HFF-Myc (cell line): Measurements from ENCODE around the gene MISP.
A peak's percentile ranks its signal among the peaks of the same experiment; 100 is the strongest.

Source experiments
- DNase-seq: peaks from one replicate; pipeline ENCODE4 v3.0.0-alpha.2; 2011; ENCODE audit warnings: low read depth; ENCODE audit errors: extremely low read depth
- H3K4me3 ChIP-seq: replicated peaks from 2 replicates; pipeline ENCODE4 v1.5.1; 2011; ENCODE audit warnings: low read depth, mild to moderate bottlenecking, control low read depth, low read length
- CTCF ChIP-seq: IDR thresholded peaks from 2 replicates; pipeline ENCODE4 v1.5.1; 2012; ENCODE audit warnings: mild to moderate bottlenecking, low read depth, low read length, control low read depth; ENCODE audit errors: missing control alignments

Gene MISP

GRCh38 chr19:797528-798414 lies 46.9 kb downstream of the MISP start:
- DNase-seq, result peak; percentile 35
- H3K4me3 ChIP-seq, result peak overlapping the region; percentile 79
- no peak for TF ChIP-seq CTCF

- peak overlapping the region; percentile 79 for H3K4me3 ChIP-seq
- DNase-seq, result no peak
- TF ChIP-seq CTCF, result no peak
Observed at GRCh38 chr19:798415-799075, 47.6 kb downstream of the MISP start.

- DNase-seq, result no peak
- H3K4me3 ChIP-seq, result peak overlapping the region; percentile 79
- TF ChIP-seq CTCF, result peak; percentile 8
Observed at GRCh38 chr19:799076-799881, 48.4 kb downstream of the MISP start.

GRCh38 chr19:800360-801029 lies 49.6 kb downstream of the MISP start:
- DNase-seq, result no peak
- no peak for TF ChIP-seq CTCF
- peak overlapping the region; percentile 79 for H3K4me3 ChIP-seq

GRCh38 chr19:801030-801860 lies 50.3 kb downstream of the MISP start:
- TF ChIP-seq CTCF, result no peak
- H3K4me3 ChIP-seq, result peak overlapping the region; percentile 79
- DNase-seq, result peak; percentile 63
